Spleen (tissue), 11 donors: ENCODE data around the gene GRM8. TPM values are rescaled to one million over a fixed set of nuclear protein-coding genes. Genes with fewer than 3 reads are reported as not detected.

ENCODE experiments used
- DNase-seq: peaks from one replicate; pipeline ENCODE4 v3.0.0-alpha.2; 2020
- H3K27ac ChIP-seq, 8 donors: fragments of 200-600 bp; sonication (generic) in 7 of 8; 1 replicate in 4 of 8; 2 replicates in 4 of 8; pipeline versions ENCODE4 v1.5.0 to v1.8.0; 2016 to 2021; ENCODE audit warnings: inconsistent platforms in 4 of 8, mild to moderate bottlenecking in 4 of 8, moderate library complexity in 1 of 8
- H3K27me3 ChIP-seq, 7 donors: fragments of 200-600 bp; sonication (generic) in 6 of 7; replicated peaks in 1 of 7; 1 replicate in 4 of 7; 2 replicates in 3 of 7; pipeline versions ENCODE4 v1.5.0 to v1.8.0; 2016 to 2021; ENCODE audit warnings: inconsistent platforms in 3 of 7, mild to moderate bottlenecking in 1 of 7
- H3K36me3 ChIP-seq, 6 donors: fragments of 200-600 bp; sonication (generic) in 5 of 6; 1 replicate in 4 of 6; 2 replicates in 2 of 6; pipeline versions ENCODE4 v1.5.0 to v1.8.0; 2016 to 2021; ENCODE audit warnings: inconsistent platforms in 2 of 6
- H3K4me1 ChIP-seq, 6 donors: fragments of 200-600 bp; sonication (generic) in 5 of 6; 1 replicate in 3 of 6; 2 replicates in 3 of 6; pipeline versions ENCODE4 v1.5.0 to v1.8.0; 2016 to 2021; ENCODE audit warnings: inconsistent platforms in 3 of 6
- H3K4me3 ChIP-seq, 8 donors: fragments of 200-600 bp; sonication (generic) in 7 of 8; 1 replicate in 4 of 8; 2 replicates in 4 of 8; pipeline versions ENCODE4 v1.5.0 to v1.8.0; 2016 to 2021; ENCODE audit warnings: inconsistent platforms in 4 of 8, mild to moderate bottlenecking in 4 of 8, moderate library complexity in 2 of 8
- H3K9me3 ChIP-seq, 8 donors: fragments of 200-600 bp; sonication (generic) in 7 of 8; 1 replicate in 4 of 8; 2 replicates in 4 of 8; pipeline versions ENCODE4 v1.5.0 to v1.8.0; 2016 to 2021; ENCODE audit warnings: inconsistent platforms in 4 of 8
- CTCF ChIP-seq, 11 experiments: fragments of 200-600 bp in 7 of 11; fragments of 450-650 bp in 4 of 11; sonication (generic) in 4 of 11; IDR thresholded peaks in 8 of 11; conservative IDR thresholded peaks in 3 of 11; 1 replicate in 7 of 11; 2 replicates in 4 of 11; pipeline versions ENCODE4 v1.4.0 to v1.8.0; 2016 to 2021; ENCODE audit warnings: antibody characterized with exemption in 11 of 11, inconsistent platforms in 4 of 11, mild to moderate bottlenecking in 1 of 11
- POLR2A ChIP-seq, 3 donors: fragments of 450-650 bp; IDR thresholded peaks; one replicate each; pipeline ENCODE4 v1.5.1; 2017; ENCODE audit warnings: antibody characterized with exemption in 3 of 3, mild to moderate bottlenecking in 1 of 3
- POLR2AphosphoS5 ChIP-seq, 3 donors: sonication (generic); formaldehyde crosslinking; IDR thresholded peaks; one replicate each; pipeline ENCODE4 v1.5.1; 2017; ENCODE audit warnings: antibody characterized with exemption in 3 of 3
- WGBS, 5 donors: extraction: QIAGEN DNeasy Blood & Tissue Kit in 3 of 5; methylation state at CpG; one replicate each; pipeline versions ENCODE4 v1.1.5 to v1.1.7; 2013 to 2018; 5-methylcytosine and 5-hydroxymethylcytosine counted together
- intact Hi-C: fragments of 100-400 bp; cut with DNase I; formaldehyde crosslinking; loops from one replicate; pipeline ENCODE4 v1.15.0; 2023; ENCODE audit warnings: low total_unique reads
- polyA plus RNA-seq, 3 donors: library from polyadenylated mRNA; stranded (reverse); fragments of 200-250 nt; gene quantifications; one replicate each; pipeline ENCODE4 v1.2.1, GENCODE V29; 2013
- total RNA-seq, 7 donors: library from RNA; depleted of rRNA in 3 of 7; stranded (reverse); fragments of >200 nt in 3 of 7; fragmentation: NEBNext Ultra II Directional in 4 of 7; extraction: Animal tissue kit (Norgen Biotek cat#: 25700) in 4 of 7; gene quantifications; one replicate each; pipeline versions ENCODE4 v1.1.0 to v1.2.1, GENCODE V29; 2016 to 2021
- donor health status: healthy with polysubstance abuse.
- donor health status: DM: no; HTN: no; CAD: no; lungs with moderate emphysema.
- donor health status: DM: no; HTN: no; CAD: no.
- donor health status: Bipolar disorder and iron deficiency.
- donor health status: healthy.
- donor health status: DM: no; HTN: no; CAD: no.
- donor health status: DM: yes; HTN: yes; CAD: no.

Gene GRM8
- total and polyA plus RNA-seq, 10 donors, result 0.30 to 0.60 TPM; not detected in 8

- no peak for DNase-seq
- H3K27ac ChIP-seq, result no peak overlapping the region
- H3K4me3 ChIP-seq, result no peak overlapping the region
- TF ChIP-seq POLR2AphosphoS5 (IDR thresholded peaks at IDR 0.05) (no peak), POLR2A (IDR thresholded peaks at IDR 0.05) (no peak), CTCF (IDR thresholded peaks at IDR 0.05 in 8 of 11, conservative IDR thresholded peaks at IDR 0.05 in 3 of 11) (no peak)
- peaks cover 0 to 8% (median 0%) of the 10 kb centered on the region in 8 donors for H3K9me3 ChIP-seq
- H3K27me3 ChIP-seq, result no peaks in the 10 kb centered on the region
- no peaks in the 10 kb centered on the region for H3K36me3 ChIP-seq
- intact Hi-C loops, result no loop called here
- 83 to 89% (median 85%) methylated on average over 13 to 14 of the region's 14 CpGs for WGBS, 5 donors
- no peaks in the 10 kb centered on the region for H3K4me1 ChIP-seq
Measured at GRCh38 chr7:126667742-126668366, 584.9 kb downstream of the GRM8 start.

- 76 to 86% (median 80%) methylated on average over 4 of the region's 4 CpGs for WGBS, 5 donors
- no peaks in the 10 kb centered on the region for H3K4me1 ChIP-seq
- no peaks in the 10 kb centered on the region for H3K27me3 ChIP-seq
- TF ChIP-seq POLR2AphosphoS5 (IDR thresholded peaks at IDR 0.05) (no peak), POLR2A (IDR thresholded peaks at IDR 0.05) (no peak), CTCF (IDR thresholded peaks at IDR 0.05 in 8 of 11, conservative IDR thresholded peaks at IDR 0.05 in 3 of 11) (no peak)
- H3K27ac ChIP-seq, result no peak overlapping the region
- no peak overlapping the region for H3K4me3 ChIP-seq
- no peak for DNase-seq
- intact Hi-C loops, result no loop called here
- no peaks in the 10 kb centered on the region for H3K36me3 ChIP-seq
- peaks cover 0 to 4% (median 0%) of the 10 kb centered on the region in 8 donors for H3K9me3 ChIP-seq
Measured at GRCh38 chr7:126662856-126663255, 589.9 kb downstream of the GRM8 start.

GRCh38 chr7:126659124-126659523, 593.6 kb downstream of the GRM8 start:
- DNase-seq, result no peak
- peak overlapping the region in 1 of 8 donors; percentile 9 for H3K27ac ChIP-seq
- no peak for TF ChIP-seq POLR2AphosphoS5 (IDR thresholded peaks at IDR 0.05)
- no peak for TF ChIP-seq CTCF (IDR thresholded peaks at IDR 0.05 in 8 of 11, conservative IDR thresholded peaks at IDR 0.05 in 3 of 11)
- no peak for TF ChIP-seq POLR2A (IDR thresholded peaks at IDR 0.05)
- WGBS, 5 donors, result 43 to 53% (median 47%) methylated on average over 3 of the region's 3 CpGs
- H3K4me1 ChIP-seq, result no peaks in the 10 kb centered on the region
- H3K9me3 ChIP-seq, result no peaks in the 10 kb centered on the region
- H3K36me3 ChIP-seq, result no peaks in the 10 kb centered on the region
- intact Hi-C loops, result no loop called here
- no peak overlapping the region for H3K4me3 ChIP-seq
- H3K27me3 ChIP-seq, result no peaks in the 10 kb centered on the region

GRCh38 chr7:126658684-126659083, 594.1 kb downstream of the GRM8 start:
- Histone ChIP-seq H3K4me3 (no peak overlapping the region), H3K4me1 (no peaks in the 10 kb centered on the region), H3K9me3 (no peaks in the 10 kb centered on the region), H3K27me3 (no peaks in the 10 kb centered on the region), H3K36me3 (no peaks in the 10 kb centered on the region), H3K27ac (peak overlapping the region in 1 of 8 donors; percentile 9)
- DNase-seq, result no peak
- TF ChIP-seq POLR2AphosphoS5 (IDR thresholded peaks at IDR 0.05), result no peak
- TF ChIP-seq CTCF (IDR thresholded peaks at IDR 0.05 in 8 of 11, conservative IDR thresholded peaks at IDR 0.05 in 3 of 11), result no peak
- TF ChIP-seq POLR2A (IDR thresholded peaks at IDR 0.05), result no peak
- intact Hi-C loops, result no loop called here
- 85 to 93% (median 89%) methylated on average over 16 of the region's 16 CpGs for WGBS, 5 donors
